ENCODE results near the gene KDM6B.
"Not testable (repeated sequence)": the region's sequence is repeated elsewhere in the genome, so short reads cannot be mapped to it uniquely, and the experiment has no call there.

The KDM6B gene

GRCh38 chr17:7854851-7855659, 21.0 kb downstream of the KDM6B start, which contains the start of gene TMEM88:
TSS of gene TMEM88 (plus strand) at chr17:7855066. CDS start at chr17:7855075, 9 bp downstream.
- no peak for DNase-seq

DNA sequence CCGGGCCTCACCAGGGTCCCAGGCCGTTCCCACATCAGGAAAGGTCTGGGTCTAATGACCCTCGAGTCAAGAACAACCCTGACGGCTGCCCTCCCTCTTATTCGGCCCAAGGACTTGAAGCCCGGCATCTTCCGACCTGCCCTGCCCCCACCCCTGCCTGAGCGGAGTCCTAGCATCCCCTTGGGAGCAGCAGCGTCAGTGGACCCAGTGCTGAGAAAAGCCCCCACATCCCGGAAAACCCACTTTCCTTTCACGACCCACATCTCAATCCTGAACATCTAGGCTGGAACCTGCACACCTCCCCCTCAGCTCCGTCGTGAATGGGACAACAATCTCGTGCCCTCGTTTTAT, 21.6 kb downstream of the KDM6B start:
- no peak for DNase-seq

DNA sequence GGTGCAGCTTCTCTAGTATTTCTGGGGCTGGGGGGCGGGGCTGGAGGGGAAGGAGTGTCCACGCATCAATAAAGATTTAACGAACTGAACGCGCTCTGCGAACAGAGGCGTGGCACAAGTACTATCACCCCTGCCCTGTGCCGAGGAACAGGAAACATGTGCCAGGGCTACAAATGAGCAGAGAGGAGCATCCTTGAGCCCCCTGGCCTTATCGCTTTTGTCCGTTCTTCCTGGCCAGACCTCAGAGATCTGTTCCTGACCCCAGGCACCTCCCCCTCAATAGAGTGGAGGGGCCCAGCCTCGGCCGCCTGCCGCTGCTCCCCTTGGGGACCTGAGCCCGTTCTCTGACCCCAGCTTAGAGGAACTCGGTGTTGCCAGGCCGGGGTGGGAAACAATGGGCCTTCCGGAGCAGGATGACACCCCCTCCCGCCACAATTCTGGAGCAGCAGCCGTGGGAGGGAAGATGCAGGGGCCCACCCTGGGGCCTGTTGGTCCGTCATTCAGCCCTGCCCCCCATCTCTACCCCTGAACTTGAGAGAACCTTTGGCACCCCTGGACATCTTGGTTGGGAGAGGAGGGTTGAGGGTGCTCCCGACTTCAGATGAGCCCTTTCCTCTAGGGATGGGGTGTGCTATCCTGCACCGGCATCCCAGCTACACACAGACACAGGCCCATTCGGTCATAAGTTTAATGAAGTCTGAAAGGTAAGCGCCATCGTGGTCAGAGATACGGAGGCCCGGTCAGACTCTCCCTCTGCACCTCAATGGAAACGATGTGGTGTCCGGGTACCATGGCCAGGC, 22.2 kb downstream of the KDM6B start:
- no peak for DNase-seq

- peak; percentile 88 for DNase-seq
Measured at GRCh38 chr17:7856811-7857712, 23.0 kb downstream of the KDM6B start, which contains the start of gene NAA38. TSS of gene NAA38 (minus strand) at chr17:7857559. CDS start at chr17:7857463, 96 bp downstream.

DNA sequence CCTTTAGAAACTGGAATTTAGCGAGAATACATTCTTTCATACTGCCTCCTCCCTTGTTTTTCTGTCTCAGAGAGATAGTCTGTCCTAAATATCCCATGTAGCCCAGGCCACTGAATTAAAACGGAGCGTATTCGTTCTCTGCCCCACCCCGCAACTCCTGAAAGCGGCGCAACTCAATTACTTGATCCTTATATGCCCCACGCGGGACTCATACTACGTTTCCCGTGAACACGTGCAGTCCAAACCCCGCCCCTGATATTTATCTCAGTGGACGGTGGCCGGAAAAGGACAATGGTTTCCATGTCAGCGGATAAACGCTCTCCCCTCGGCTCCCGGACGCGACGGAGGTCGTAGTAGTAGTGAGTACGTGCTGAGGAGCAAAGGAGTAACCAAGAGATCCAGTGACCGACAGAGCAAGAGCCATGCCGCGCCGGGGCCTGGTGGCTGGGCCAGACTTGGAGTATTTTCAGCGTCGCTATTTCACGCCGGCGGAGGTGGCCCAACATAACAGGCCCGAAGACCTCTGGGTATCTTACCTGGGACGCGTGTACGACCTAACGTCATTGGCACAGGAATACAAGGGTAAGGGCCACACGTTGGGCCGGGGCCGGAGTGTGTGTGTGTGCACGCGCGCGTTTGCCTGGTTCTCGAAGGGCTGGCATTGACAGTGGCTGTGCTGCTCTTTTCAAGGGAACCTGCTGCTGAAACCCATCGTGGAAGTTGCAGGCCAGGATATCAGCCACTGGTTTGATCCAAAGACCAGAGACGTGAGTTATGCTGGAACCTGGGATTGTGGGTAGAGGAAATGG, 23.9 kb downstream of the KDM6B start, which contains the start of gene CYB5D1:
TSS of gene CYB5D1 (plus strand) at position 291 of the 809 bp plus-strand sequence. CDS start at position 423, 132 bp downstream.
- DNase-seq, result peak; percentile 80

- no peak for DNase-seq
Measured at GRCh38 chr17:7858522-7858810, 24.4 kb downstream of the KDM6B start.

GRCh38 chr17:7859028-7859427, 25.0 kb downstream of the KDM6B start:
- no peak for DNase-seq

DNA sequence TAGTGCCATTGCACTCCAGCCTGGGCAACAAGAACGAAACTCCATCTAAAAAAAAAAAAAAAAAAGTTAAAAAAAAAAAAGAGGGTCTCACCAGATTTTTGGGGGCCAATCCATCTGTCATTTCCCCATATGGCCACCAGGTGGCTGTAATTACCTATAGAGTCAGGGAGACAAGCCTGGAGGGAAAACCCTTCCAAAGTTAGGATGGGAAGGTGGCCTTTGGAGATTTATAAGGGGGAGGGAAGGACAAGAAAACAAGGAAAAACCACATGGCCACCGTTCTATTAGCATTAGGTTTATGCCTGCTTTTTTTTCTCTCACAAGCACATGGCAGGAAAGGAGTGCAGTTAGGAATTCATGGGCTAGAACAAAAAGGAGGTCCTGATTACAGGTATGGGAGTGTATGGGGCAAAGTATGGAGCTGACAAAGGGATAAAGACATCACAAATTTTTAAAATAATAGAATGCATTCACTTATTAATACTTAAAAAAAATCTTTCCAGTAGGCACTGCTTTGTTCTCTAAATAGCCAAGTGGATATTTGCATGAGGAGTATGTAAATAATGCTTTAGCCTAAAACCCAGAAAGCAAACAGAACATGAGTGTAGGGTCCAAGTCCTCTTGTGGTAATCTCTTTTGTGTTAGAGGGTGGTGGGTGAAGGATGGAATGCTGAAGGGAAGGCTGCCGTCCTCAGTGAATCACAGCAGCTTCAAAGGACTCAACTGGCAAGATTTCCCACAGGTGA, 28.8 kb downstream of the KDM6B start:
- DNase-seq, result no peak

GRCh38 chr17:7864384-7864783, 30.4 kb downstream of the KDM6B start:
- not testable (repeated sequence) for DNase-seq

- no peak for DNase-seq
Measured at GRCh38 chr17:7864995-7865650, 31.1 kb downstream of the KDM6B start.

DNA sequence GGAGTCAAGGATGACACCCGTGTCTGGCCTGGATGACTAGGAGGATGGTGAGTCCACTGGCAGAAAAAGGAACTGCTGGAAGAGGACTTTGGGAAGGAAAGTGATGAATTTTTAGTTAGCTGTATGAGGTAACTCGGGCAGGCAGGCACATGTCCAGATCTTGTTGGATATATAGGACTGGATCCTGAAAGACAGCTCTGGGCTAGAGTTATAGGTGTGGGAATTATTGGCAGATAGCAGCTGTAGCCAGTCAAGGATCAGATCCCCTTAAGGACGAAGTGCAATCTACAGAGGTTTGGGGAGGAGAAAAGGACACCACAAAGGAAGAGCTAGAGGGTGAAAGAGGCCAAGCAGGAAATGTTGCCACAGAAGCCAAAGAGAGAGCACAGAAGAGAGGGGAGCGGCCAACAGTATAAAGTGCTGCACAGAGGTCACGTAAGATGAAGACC, 33.9 kb downstream of the KDM6B start:
- DNase-seq, result no peak

DNA sequence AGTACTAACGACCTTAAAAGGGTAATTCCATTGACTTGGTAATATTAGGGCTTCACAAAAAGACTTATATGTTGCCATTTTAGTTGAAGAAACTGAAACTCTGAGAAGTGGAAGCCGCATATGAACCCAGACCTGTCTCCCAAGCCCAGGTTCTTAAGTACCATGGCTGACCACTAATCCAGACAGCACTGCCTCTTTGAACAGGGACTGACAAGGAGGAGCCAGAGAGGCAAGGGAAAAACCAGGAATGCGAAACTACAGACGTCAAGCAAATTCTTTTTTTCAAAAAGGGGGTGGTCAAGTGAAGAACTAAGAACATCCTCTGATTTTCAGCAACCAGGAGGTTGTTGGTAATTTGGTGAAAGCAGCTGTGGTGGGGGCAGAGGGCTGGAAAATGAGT, 39.0 kb downstream of the KDM6B start:
- no peak for DNase-seq

DNA sequence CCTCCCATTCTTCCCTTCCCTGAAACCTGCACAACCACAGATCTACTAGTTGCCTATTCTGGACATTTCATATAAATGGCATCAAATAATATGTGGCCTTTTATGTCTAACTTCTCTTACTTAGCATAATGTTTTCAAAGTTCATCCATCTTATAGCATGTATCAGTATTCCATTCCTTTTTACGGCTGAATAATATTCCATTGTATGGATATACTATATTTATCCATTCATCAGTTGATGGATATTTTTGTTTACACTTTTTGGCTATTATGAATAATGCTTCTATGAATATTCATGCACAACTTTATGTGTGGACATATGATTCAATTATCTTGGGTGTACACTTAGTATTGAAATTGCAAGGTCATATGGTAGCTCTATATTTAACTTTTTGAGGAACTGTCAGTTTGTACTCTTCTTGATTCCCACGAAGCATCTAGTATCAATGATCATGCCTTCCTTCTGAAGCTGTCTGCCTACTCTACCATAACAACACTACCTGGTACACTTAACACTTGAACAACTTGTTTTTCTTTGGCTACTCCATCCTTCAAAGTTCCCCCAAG, 41.9 kb downstream of the KDM6B start:
- DNase-seq, result no peak

GRCh38 chr17:7878234-7878633, 44.2 kb downstream of the KDM6B start:
- DNase-seq, result no peak

- no peak for DNase-seq
Measured at GRCh38 chr17:7880076-7880868, 46.3 kb downstream of the KDM6B start.

- no peak for DNase-seq
Measured at GRCh38 chr17:7881276-7882054, 47.4 kb downstream of the KDM6B start.

GRCh38 chr17:7882068-7882467, 48.1 kb downstream of the KDM6B start:
- no peak for DNase-seq

- DNase-seq, result no peak
Measured at GRCh38 chr17:7882629-7883028, 48.6 kb downstream of the KDM6B start.

Data from stimulated activated CD4-positive, alpha-beta T cell treated with anti-CD3 and anti-CD28 coated beads, Interleukin-12 subunit alpha, Interleukin-12 subunit beta, amount 100 ng/mL, for 4 hours (primary cell).